ENCODE results near the gene HPS3. TPM values are rescaled to one million over a fixed set of nuclear protein-coding genes. Genes with fewer than 3 reads are reported as not detected.

Gene HPS3
- total RNA-seq, 1 experiment from 2014 or later, result 68.0 TPM

DNA sequence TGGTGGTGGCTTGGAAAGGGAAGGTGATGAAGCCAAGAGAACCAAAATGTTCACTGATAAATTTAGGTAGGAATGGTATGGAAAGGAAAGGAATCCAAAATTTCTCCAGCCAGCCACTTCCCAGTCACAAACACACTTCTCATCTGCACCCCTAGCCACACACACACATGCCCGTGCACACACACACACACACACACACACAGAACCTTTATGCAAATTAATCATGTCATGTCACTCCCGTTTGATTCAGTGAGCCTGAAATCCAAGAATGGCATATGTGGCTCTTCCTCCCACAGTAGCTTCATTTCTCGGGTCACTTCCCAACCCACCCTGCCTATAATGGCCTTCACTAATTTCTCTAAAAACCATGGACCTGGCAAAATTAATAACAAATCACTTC lies 40.0 kb upstream of the HPS3 start:
- no TSS peak for BruUV-seq (replicated peaks)
- in situ Hi-C loops (cut with HindIII; ENCODE audit: low pct_unique_long_range_greater_than_20kb, low sequenced_read_pairs) (no loop called here), intact Hi-C loops (cut with micrococcal nuclease; ENCODE audit: unreplicated experiment) (no loop called here)
- TF ChIP-seq POLR2AphosphoS5 (IDR thresholded peaks at IDR 0.05; ENCODE audit: low read depth, low read length) (no peak), TCF7L2 (IDR thresholded peaks at IDR 0.05; ENCODE audit: low read depth, low read length) (no peak), REST (IDR thresholded peaks at IDR 0.05; ENCODE audit: insufficient read depth in 1 of 2, low read depth in 2 of 2, low read length in 1 of 2) (no peak), CTCF (IDR thresholded peaks at IDR 0.05) (no peak), SIN3A (IDR thresholded peaks at IDR 0.05; ENCODE audit: borderline replicate concordance, insufficient read depth, low read depth, low read length) (no peak)
- no peak for DNase-seq (ENCODE audit: low read depth, low spot score)
- Histone ChIP-seq H3K27ac (ENCODE audit: low read length) (no peak overlapping the region), H3K4me1 (ENCODE audit: control insufficient read depth, insufficient read depth, low read length) (0 out of 2 replicates have a peak, but pooled peaks cover 4% of the 10 kb centered on the region), H3K4me3 (ENCODE audit: low read depth in 2 of 2, low read length in 2 of 2) (no peak overlapping the region), H3K9me3 (ENCODE audit: control insufficient read depth, insufficient read depth, low read depth, low read length) (no peaks in the 10 kb centered on the region), H3K36me3 (ENCODE audit: control insufficient read depth, insufficient read depth, low read length) (no peaks in the 10 kb centered on the region; the same call in 1 of the 2 replicates), H3K27me3 (ENCODE audit: control insufficient read depth, insufficient read depth, low read length) (no peaks in the 10 kb centered on the region)
- ChIA-PET POLR2A (no interaction called here), CTCF (no interaction called here)
- no peak for ATAC-seq

DNA sequence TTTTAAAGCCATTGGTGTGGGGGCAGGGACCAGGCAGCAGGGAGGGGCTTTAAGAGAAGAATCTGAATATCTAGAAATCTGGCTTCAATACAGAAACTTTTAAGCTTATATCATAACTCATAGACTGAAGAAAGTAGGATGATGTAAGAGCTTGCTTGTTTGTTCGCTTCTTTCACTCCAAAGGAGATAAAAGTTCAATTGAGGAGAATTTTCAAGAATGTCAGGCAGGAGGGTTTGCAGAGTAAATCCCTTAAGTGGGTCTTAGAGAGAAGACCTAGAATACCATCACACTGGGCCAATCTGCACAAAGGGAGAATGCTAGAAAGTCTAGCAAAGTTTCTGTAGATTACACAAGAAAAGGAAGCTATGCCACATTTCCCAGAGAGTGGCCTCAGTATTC lies 39.0 kb upstream of the HPS3 start:
- Histone ChIP-seq H3K27ac (ENCODE audit: low read length) (no peak overlapping the region), H3K27me3 (ENCODE audit: control insufficient read depth, insufficient read depth, low read length) (no peaks in the 10 kb centered on the region), H3K9me3 (ENCODE audit: control insufficient read depth, insufficient read depth, low read depth, low read length) (no peaks in the 10 kb centered on the region), H3K4me3 (ENCODE audit: low read depth in 2 of 2, low read length in 2 of 2) (no peak overlapping the region), H3K36me3 (ENCODE audit: control insufficient read depth, insufficient read depth, low read length) (no peaks in the 10 kb centered on the region; the same call in 1 of the 2 replicates), H3K4me1 (ENCODE audit: control insufficient read depth, insufficient read depth, low read length) (0 out of 2 replicates have a peak, but pooled peaks cover 4% of the 10 kb centered on the region)
- ChIA-PET CTCF (interaction anchor here (0.7 kb wide), 1 partner anchor 165 kb away, joined by 3 read pairs; no protein-coding TSS in a partner anchor), POLR2A (no interaction called here)
- no TSS peak for BruUV-seq (replicated peaks)
- DNase-seq (ENCODE audit: low read depth, low spot score) (no peak), ATAC-seq (no peak)
- intact Hi-C loops (cut with micrococcal nuclease; ENCODE audit: unreplicated experiment), result no loop called here
- in situ Hi-C loops (cut with HindIII; ENCODE audit: low pct_unique_long_range_greater_than_20kb, low sequenced_read_pairs), result no loop called here
- TF ChIP-seq SIN3A (IDR thresholded peaks at IDR 0.05; ENCODE audit: borderline replicate concordance, insufficient read depth, low read depth, low read length) (no peak), REST (IDR thresholded peaks at IDR 0.05; ENCODE audit: insufficient read depth in 1 of 2, low read depth in 2 of 2, low read length in 1 of 2) (no peak), POLR2AphosphoS5 (IDR thresholded peaks at IDR 0.05; ENCODE audit: low read depth, low read length) (no peak)

Measured in Panc1 (cell line).